ENCODE results near the gene FBXL16. TPM values are rescaled to one million over a fixed set of nuclear protein-coding genes. Genes with fewer than 3 reads are reported as not detected.

FBXL16 gene
- total and polyA plus RNA-seq, 4 donors = under 0.01 to 0.14 TPM; not detected in 2

DNA sequence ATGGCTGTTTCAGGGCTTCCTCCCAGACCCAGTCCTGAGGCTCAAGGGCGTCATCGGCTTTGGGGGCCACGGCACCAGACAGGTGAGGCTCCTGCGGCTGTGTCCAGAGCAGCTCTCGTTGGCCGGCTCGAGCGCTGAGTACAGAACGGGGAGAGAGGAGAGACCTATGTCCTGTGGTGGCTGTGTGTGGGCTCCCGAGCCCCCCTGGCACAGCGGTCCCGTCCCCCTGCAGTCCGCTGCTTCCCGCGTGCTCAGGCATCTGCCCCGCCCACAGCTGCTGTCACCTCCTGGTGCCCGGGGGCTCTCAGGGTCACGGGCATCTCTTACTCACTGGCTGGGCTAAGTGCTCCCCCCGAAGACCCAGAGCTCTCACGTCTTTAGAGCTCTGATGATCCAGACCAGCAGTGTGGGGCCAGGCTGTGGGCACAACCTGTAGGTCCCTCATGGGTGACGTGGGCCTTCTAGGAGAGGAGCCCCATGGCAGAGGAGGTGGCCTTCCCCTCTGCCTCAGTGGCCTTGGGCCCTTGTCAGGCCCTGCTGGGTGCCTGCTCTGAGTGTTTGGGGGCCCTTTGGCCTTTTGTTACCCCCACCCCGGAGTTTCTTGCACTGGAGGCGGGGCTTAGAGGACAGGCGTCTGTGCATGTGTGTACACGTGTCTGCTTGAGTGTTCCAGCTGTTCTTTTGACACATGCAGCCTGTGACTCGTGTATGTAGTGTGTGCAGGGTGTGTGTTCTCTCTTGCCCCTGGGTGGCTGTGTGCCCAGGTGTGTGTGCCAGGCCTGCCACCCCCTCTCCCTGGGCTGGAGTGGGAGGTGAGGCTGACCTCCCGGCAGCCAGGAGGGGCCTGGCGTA lies 52.9 kb downstream of the FBXL16 start:
- no peak overlapping the region for H3K4me3 ChIP-seq (ENCODE audit: low read depth in 1 of 3, low read length in 3 of 3)
- WGBS = 93% methylated on average over 28 of the region's 28 CpGs
- H3K27ac ChIP-seq (ENCODE audit: low read depth in 1 of 2, low read length in 2 of 2) = no peak overlapping the region
- H3K9me3 ChIP-seq (ENCODE audit: control insufficient read depth in 4 of 4, low read length in 3 of 4) = no peaks in the 10 kb centered on the region
- no peaks in the 10 kb centered on the region for H3K27me3 ChIP-seq (ENCODE audit: control insufficient read depth in 4 of 4, insufficient read depth in 4 of 4, low read length in 3 of 4)
- no peak overlapping the region for H3K9ac ChIP-seq (ENCODE audit: low read depth in 1 of 2, low read length in 2 of 2)
- no peak for TF ChIP-seq HNF4G (IDR thresholded peaks at IDR 0.05)
- DNase-seq (ENCODE audit: low spot score) = no peak
- H3K4me1 ChIP-seq (ENCODE audit: control insufficient read depth in 4 of 4, insufficient read depth in 4 of 4, low read length in 3 of 4) = peaks cover 0 to 27% (median 14%) of the 10 kb centered on the region in 4 donors
- H3K36me3 ChIP-seq (ENCODE audit: control insufficient read depth in 4 of 4, insufficient read depth in 3 of 4, low read depth in 1 of 4, low read length in 3 of 4) = peaks cover 0 to 5% (median 1%) of the 10 kb centered on the region in 4 donors

DNA sequence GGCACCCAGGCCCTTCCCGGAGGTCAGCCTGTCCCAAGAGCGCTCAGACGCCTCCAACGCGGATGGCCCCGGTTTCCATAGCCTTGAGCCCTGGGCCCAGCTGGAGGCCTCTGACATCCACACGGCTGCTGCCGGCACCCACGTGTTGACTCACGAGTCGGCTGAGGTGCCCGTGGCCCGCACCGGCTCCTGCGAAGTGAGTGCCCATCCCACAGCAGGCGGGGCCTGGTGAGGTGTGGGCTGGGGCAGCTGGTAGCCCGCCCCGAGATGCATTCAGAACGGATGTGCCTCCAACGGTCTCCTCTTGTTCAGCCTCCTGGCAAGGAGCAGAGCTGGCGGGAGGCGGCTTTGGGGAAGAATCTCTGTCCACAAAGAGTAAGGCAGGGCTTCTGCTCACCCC lies 53.8 kb downstream of the FBXL16 start:
- 97% methylated on average over 22 of the region's 22 CpGs for WGBS
- DNase-seq (ENCODE audit: low spot score) = no peak
- Histone ChIP-seq H3K4me1 (ENCODE audit: control insufficient read depth in 4 of 4, insufficient read depth in 4 of 4, low read length in 3 of 4) (peaks cover 0 to 35% (median 21%) of the 10 kb centered on the region in 4 donors), H3K27ac (ENCODE audit: low read depth in 1 of 2, low read length in 2 of 2) (no peak overlapping the region), H3K36me3 (ENCODE audit: control insufficient read depth in 4 of 4, insufficient read depth in 3 of 4, low read depth in 1 of 4, low read length in 3 of 4) (peaks cover 0 to 5% (median 1%) of the 10 kb centered on the region in 4 donors), H3K9me3 (ENCODE audit: control insufficient read depth in 4 of 4, low read length in 3 of 4) (no peaks in the 10 kb centered on the region), H3K27me3 (ENCODE audit: control insufficient read depth in 4 of 4, insufficient read depth in 4 of 4, low read length in 3 of 4) (no peaks in the 10 kb centered on the region), H3K4me3 (ENCODE audit: low read depth in 1 of 3, low read length in 3 of 3) (no peak overlapping the region), H3K9ac (ENCODE audit: low read depth in 1 of 2, low read length in 2 of 2) (no peak overlapping the region)
- TF ChIP-seq ATF3 (IDR thresholded peaks at IDR 0.05) (no peak), GABPA (IDR thresholded peaks at IDR 0.05 in 1 of 2, conservative IDR thresholded peaks at IDR 0.05 in 1 of 2) (no peak)

DNA sequence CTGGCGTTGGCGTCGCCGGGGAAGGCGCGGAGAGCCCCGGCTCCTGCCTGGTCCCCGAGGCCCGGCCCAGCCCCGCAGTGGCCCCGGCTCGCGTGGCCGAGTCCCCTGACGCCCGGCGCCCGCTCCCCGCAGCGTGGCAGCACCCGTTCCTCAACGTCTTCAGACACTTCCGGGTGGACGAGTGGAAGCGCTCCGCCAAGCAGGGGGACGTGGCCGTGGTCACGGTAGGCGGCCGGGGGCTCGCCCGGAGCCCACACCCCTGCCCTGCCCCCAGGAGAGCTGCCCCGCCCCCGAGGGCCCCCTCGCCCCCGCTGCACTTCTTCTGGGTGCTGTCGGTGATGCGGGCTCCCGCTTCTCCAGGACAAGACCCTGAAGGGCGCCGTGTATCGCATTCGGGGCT lies 56.0 kb downstream of the FBXL16 start:
- Histone ChIP-seq H3K9ac (ENCODE audit: low read depth in 1 of 2, low read length in 2 of 2) (peak overlapping the region in 1 of 2 donors; percentile 23), H3K9me3 (ENCODE audit: control insufficient read depth in 4 of 4, low read length in 3 of 4) (no peaks in the 10 kb centered on the region), H3K4me3 (ENCODE audit: low read depth in 1 of 3, low read length in 3 of 3) (peak overlapping the region; percentile 26 to 75 (median 69)), H3K36me3 (ENCODE audit: control insufficient read depth in 4 of 4, insufficient read depth in 3 of 4, low read depth in 1 of 4, low read length in 3 of 4) (no peaks in the 10 kb centered on the region), H3K4me1 (ENCODE audit: control insufficient read depth in 4 of 4, insufficient read depth in 4 of 4, low read length in 3 of 4) (peaks cover 14 to 55% (median 39%) of the 10 kb centered on the region in 4 donors), H3K27me3 (ENCODE audit: control insufficient read depth in 4 of 4, insufficient read depth in 4 of 4, low read length in 3 of 4) (no peaks in the 10 kb centered on the region), H3K27ac (ENCODE audit: low read depth in 1 of 2, low read length in 2 of 2) (no peak overlapping the region)
- WGBS = 8% methylated on average over 44 of the region's 44 CpGs
- DNase-seq (ENCODE audit: low spot score) = no peak
- TF ChIP-seq ATF3 (IDR thresholded peaks at IDR 0.05) (no peak), SP1 (IDR thresholded peaks at IDR 0.05) (no peak), EGR1 (IDR thresholded peaks at IDR 0.05; ENCODE audit: low read depth in 2 of 2) (no peak), FOXA2 (IDR thresholded peaks at IDR 0.05) (no peak), REST (IDR thresholded peaks at IDR 0.05) (no peak), JUND (IDR thresholded peaks at IDR 0.05) (no peak)
- TF ChIP-seq, protein P1, sequence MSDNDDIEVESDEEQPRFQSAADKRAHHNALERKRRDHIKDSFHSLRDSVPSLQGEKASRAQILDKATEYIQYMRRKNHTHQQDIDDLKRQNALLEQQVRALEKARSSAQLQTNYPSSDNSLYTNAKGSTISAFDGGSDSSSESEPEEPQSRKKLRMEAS (IDR thresholded peaks at IDR 0.05) = no peak
- TF ChIP-seq, protein P2, sequence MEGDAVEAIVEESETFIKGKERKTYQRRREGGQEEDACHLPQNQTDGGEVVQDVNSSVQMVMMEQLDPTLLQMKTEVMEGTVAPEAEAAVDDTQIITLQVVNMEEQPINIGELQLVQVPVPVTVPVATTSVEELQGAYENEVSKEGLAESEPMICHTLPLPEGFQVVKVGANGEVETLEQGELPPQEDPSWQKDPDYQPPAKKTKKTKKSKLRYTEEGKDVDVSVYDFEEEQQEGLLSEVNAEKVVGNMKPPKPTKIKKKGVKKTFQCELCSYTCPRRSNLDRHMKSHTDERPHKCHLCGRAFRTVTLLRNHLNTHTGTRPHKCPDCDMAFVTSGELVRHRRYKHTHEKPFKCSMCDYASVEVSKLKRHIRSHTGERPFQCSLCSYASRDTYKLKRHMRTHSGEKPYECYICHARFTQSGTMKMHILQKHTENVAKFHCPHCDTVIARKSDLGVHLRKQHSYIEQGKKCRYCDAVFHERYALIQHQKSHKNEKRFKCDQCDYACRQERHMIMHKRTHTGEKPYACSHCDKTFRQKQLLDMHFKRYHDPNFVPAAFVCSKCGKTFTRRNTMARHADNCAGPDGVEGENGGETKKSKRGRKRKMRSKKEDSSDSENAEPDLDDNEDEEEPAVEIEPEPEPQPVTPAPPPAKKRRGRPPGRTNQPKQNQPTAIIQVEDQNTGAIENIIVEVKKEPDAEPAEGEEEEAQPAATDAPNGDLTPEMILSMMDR (IDR thresholded peaks at IDR 0.05; ENCODE audit: low read depth, low read length, missing input control) = no peak
- TF ChIP-seq, protein P3, sequence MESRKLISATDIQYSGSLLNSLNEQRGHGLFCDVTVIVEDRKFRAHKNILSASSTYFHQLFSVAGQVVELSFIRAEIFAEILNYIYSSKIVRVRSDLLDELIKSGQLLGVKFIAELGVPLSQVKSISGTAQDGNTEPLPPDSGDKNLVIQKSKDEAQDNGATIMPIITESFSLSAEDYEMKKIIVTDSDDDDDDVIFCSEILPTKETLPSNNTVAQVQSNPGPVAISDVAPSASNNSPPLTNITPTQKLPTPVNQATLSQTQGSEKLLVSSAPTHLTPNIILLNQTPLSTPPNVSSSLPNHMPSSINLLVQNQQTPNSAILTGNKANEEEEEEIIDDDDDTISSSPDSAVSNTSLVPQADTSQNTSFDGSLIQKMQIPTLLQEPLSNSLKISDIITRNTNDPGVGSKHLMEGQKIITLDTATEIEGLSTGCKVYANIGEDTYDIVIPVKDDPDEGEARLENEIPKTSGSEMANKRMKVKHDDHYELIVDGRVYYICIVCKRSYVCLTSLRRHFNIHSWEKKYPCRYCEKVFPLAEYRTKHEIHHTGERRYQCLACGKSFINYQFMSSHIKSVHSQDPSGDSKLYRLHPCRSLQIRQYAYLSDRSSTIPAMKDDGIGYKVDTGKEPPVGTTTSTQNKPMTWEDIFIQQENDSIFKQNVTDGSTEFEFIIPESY (IDR thresholded peaks at IDR 0.05) = no peak

Measured in liver (tissue), 9 donors.